ENCODE results near the gene LTBP3. TPM values are rescaled to one million over a fixed set of nuclear protein-coding genes. Genes with fewer than 3 reads are reported as not detected.

Gene LTBP3
- total and polyA plus RNA-seq, 2 of the 13 experiments (the other 11 are each of a cell fraction or from before 2014, with no cell fraction given): 12.2 to 68.1 TPM

DNA sequence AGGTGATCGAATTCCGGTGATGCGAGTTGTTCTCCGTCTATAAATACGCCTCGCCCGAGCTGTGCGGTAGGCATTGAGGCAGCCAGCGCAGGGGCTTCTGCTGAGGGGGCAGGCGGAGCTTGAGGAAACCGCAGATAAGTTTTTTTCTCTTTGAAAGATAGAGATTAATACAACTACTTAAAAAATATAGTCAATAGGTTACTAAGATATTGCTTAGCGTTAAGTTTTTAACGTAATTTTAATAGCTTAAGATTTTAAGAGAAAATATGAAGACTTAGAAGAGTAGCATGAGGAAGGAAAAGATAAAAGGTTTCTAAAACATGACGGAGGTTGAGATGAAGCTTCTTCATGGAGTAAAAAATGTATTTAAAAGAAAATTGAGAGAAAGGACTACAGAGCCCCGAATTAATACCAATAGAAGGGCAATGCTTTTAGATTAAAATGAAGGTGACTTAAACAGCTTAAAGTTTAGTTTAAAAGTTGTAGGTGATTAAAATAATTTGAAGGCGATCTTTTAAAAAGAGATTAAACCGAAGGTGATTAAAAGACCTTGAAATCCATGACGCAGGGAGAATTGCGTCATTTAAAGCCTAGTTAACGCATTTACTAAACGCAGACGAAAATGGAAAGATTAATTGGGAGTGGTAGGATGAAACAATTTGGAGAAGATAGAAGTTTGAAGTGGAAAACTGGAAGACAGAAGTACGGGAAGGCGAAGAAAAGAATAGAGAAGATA is 59.0 kb downstream of the LTBP3 start, which contains the start of gene MALAT1 (continued):
- TF ChIP-seq ARID4A (CRISPR knock-in tag; IDR thresholded peaks at IDR 0.05; ENCODE audit: borderline replicate concordance) (peak; percentile 56; the same call in 1 of the 2 replicates), ZHX1 (CRISPR knock-in tag; IDR thresholded peaks at IDR 0.05; ENCODE audit: low read depth) (peak; percentile 77; the same call in 1 of the 2 replicates), HOXA9 (CRISPR knock-in tag; IDR thresholded peaks at IDR 0.05; ENCODE audit: borderline replicate concordance) (no peak), ZNF75D (CRISPR knock-in tag; IDR thresholded peaks at IDR 0.05; ENCODE audit: borderline replicate concordance) (no peak), ZMYM2 (CRISPR knock-in tag; IDR thresholded peaks at IDR 0.05) (no peak), MBNL3 (CRISPR knock-in tag; conservative IDR thresholded peaks at IDR 0.05) (no peak), NRL (CRISPR knock-in tag; IDR thresholded peaks at IDR 0.05; ENCODE audit: borderline replicate concordance) (no peak), FOXK1 (CRISPR knock-in tag; IDR thresholded peaks at IDR 0.05; ENCODE audit: borderline replicate concordance, low read depth) (peak; percentile 82; the same call in 1 of the 2 replicates), CREB1 (IDR thresholded peaks at IDR 0.05) (peak; percentile 23), CREB1 (CRISPR knock-in tag; IDR thresholded peaks at IDR 0.05) (peak; percentile 89; the same call in 1 of the 2 replicates), ZNF644 (CRISPR knock-in tag; IDR thresholded peaks at IDR 0.05; ENCODE audit: low read depth) (no peak), ZNF292 (CRISPR knock-in tag; IDR thresholded peaks at IDR 0.05; ENCODE audit: borderline replicate concordance, low read depth) (no peak), GABPA (IDR thresholded peaks at IDR 0.05; ENCODE audit: low read depth, low read length) (no peak), GABPA (CRISPR knock-in tag; IDR thresholded peaks at IDR 0.05; ENCODE audit: low read depth) (peak; percentile 63), ATRX (CRISPR knock-in tag; IDR thresholded peaks at IDR 0.05; ENCODE audit: borderline replicate concordance) (no peak), NCOA2 (CRISPR knock-in tag; IDR thresholded peaks at IDR 0.05) (peak; percentile 77), EP300 (IDR thresholded peaks at IDR 0.05; ENCODE audit: low read depth in 2 of 2, low read length in 2 of 2) (peak in 1 of 2 experiments; percentile 70; a peak in 2 of 4 replicates), EP300 (CRISPR knock-in tag; IDR thresholded peaks at IDR 0.05; ENCODE audit: borderline replicate concordance) (peak; percentile 34; the same call in 1 of the 2 replicates), SRY (CRISPR knock-in tag; IDR thresholded peaks at IDR 0.05) (0 out of 2 replicates have a peak, but pooled peaks have one; percentile 59), ADNP (CRISPR knock-in tag; IDR thresholded peaks at IDR 0.05) (no peak), SRSF1 (optimal IDR thresholded peaks at IDR 0.05; ENCODE audit: low read depth, low read length) (no peak)
- TF ChIP-seq, protein P1, sequence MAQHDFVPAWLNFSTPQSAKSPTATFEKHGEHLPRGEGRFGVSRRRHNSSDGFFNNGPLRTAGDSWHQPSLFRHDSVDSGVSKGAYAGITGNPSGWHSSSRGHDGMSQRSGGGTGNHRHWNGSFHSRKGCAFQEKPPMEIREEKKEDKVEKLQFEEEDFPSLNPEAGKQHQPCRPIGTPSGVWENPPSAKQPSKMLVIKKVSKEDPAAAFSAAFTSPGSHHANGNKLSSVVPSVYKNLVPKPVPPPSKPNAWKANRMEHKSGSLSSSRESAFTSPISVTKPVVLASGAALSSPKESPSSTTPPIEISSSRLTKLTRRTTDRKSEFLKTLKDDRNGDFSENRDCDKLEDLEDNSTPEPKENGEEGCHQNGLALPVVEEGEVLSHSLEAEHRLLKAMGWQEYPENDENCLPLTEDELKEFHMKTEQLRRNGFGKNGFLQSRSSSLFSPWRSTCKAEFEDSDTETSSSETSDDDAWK (CRISPR knock-in tag; IDR thresholded peaks at IDR 0.05): no peak
